Heart left ventricle (tissue), 16 donors: ENCODE data around the gene SSH2. TPM values are rescaled to one million over a fixed set of nuclear protein-coding genes. Genes with fewer than 3 reads are reported as not detected.

Experiments
- ATAC-seq, 4 donors: fragments of 200-7000 bp; cut with Tn5 transposase; one replicate each; pipeline ENCODE4 v1.9.1; 2020 to 2022; ENCODE audit warnings: moderate library complexity in 4 of 4, mild to moderate bottlenecking in 3 of 4, moderate number of reproducible peaks in 1 of 4
- DNase-seq, 5 donors: peaks; one replicate each; pipeline ENCODE4 v3.0.0-alpha.2; 2020
- H3K27ac ChIP-seq, 12 donors: fragments of 200-600 bp; sonication (generic) in 4 of 12; one replicate each; pipeline versions ENCODE4 v1.5.0 to v1.8.0; 2016 to 2022; ENCODE audit warnings: mild to moderate bottlenecking in 2 of 12
- H3K27me3 ChIP-seq, 9 donors: fragments of 200-600 bp; sonication (generic) in 2 of 9; one replicate each; pipeline versions ENCODE4 v1.5.1 to v1.8.0; 2016 to 2022; ENCODE audit warnings: mild to moderate bottlenecking in 3 of 9
- H3K36me3 ChIP-seq, 9 donors: fragments of 200-600 bp; sonication (generic) in 2 of 9; one replicate each; pipeline versions ENCODE4 v1.5.0 to v1.8.0; 2018 to 2022; ENCODE audit warnings: mild to moderate bottlenecking in 2 of 9
- H3K4me1 ChIP-seq, 12 donors: fragments of 200-600 bp; sonication (generic) in 4 of 12; one replicate each; pipeline versions ENCODE4 v1.5.0 to v1.8.0; 2016 to 2022; ENCODE audit warnings: mild to moderate bottlenecking in 3 of 12
- H3K4me3 ChIP-seq, 12 donors: fragments of 200-600 bp; sonication (generic) in 4 of 12; one replicate each; pipeline versions ENCODE4 v1.5.0 to v1.8.0; 2017 to 2022; ENCODE audit warnings: mild to moderate bottlenecking in 9 of 12, moderate library complexity in 4 of 12
- H3K9me3 ChIP-seq, 12 donors: fragments of 200-600 bp; sonication (generic) in 4 of 12; one replicate each; pipeline versions ENCODE4 v1.5.0 to v1.8.0; 2016 to 2022; ENCODE audit warnings: mild to moderate bottlenecking in 1 of 12
- CTCF ChIP-seq, 12 donors: fragments of 200-600 bp; sonication (generic) in 4 of 12; IDR thresholded peaks; one replicate each; pipeline versions ENCODE4 v1.5.0 to v1.8.0; 2018 to 2022; ENCODE audit warnings: antibody characterized with exemption in 12 of 12, mild to moderate bottlenecking in 5 of 12
- POLR2A ChIP-seq, 2 donors: fragments of 450-650 bp; IDR thresholded peaks; one replicate each; pipeline ENCODE4 v1.6.1; 2017; ENCODE audit warnings: antibody characterized with exemption in 2 of 2, mild to moderate bottlenecking in 2 of 2, moderate library complexity in 2 of 2
- WGBS, 4 donors: extraction: QIAGEN DNeasy Blood & Tissue Kit in 2 of 4; methylation state at CpG; one replicate each; pipeline versions ENCODE4 v1.1.5 to v1.1.7; 2013 to 2018; 5-methylcytosine and 5-hydroxymethylcytosine counted together
- intact Hi-C, 10 donors: fragments of 100-400 bp; cut with DNase I; formaldehyde crosslinking; loops; one replicate each; pipeline versions ENCODE4 v1.11.1 to v1.14.2; 2022
- polyA plus RNA-seq, 2 donors: library from polyadenylated mRNA; stranded (reverse); fragments of 200-250 nt; gene quantifications; one replicate each; pipeline ENCODE4 v1.2.3, GENCODE V29; 2013
- total RNA-seq, 9 donors: library from RNA; depleted of rRNA in 2 of 9; stranded (reverse); fragments of >200 nt in 2 of 9; fragmentation: NEBNext Ultra II Directional in 3 of 9; extraction: Animal tissue kit (Norgen Biotek cat#: 25700) in 3 of 9; gene quantifications; one replicate each; pipeline versions ENCODE4 v1.1.0 to v1.2.4, GENCODE V29; 2016 to 2023
- donor health status: ischemic (EF 13 %, LVEDD 7.1; RV severe dilation, severe dysfunction).
- donor health status: healthy with polysubstance abuse.
- donor health status: DM: no; HTN: yes; CAD: no.
- donor health status: DM: no; HTN: no; CAD: no.
- donor health status: ischemic (EF 25% LVEDD 6.9; RV normal size, moderate dysfunction).
- donor health status: ischemic (EF 25% LVEDD 5.7; RV mildly dilated, moderate dysfunction).
- donor health status: healthy.
- donor health status: DM: yes; HTN: yes; CAD: no.
- donor health status: ischemic (EF 35%, LVEDD 5.7; RV mildly dilated, moderate dysfunction).
- donor health status: nonischemic (EF 11% LVEDD 7.7; RV severe dilation, severe dysfunction).
- donor health status: DM: yes; HTN: yes; CAD: no.
- donor health status: PGD.
- donor health status: ischemic (EF 29% LVEDD 5.4; RV normal size, mild dysfunction).
- donor health status: nonischemic (EF 23%, LVEDD 6.1; RV moderate dilation, normal function).

Gene SSH2
- total and polyA plus RNA-seq, 11 donors = 20.8 to 46.7 (median 36.6) TPM

GRCh38 chr17:29614349-29615047, 315.5 kb downstream of the SSH2 start:
- no peaks in the 10 kb centered on the region for H3K9me3 ChIP-seq
- no peak overlapping the region for H3K27ac ChIP-seq
- TF ChIP-seq CTCF (IDR thresholded peaks at IDR 0.05) = no peak
- no peak for TF ChIP-seq POLR2A (IDR thresholded peaks at IDR 0.05)
- peaks cover 0 to 10% (median 0%) of the 10 kb centered on the region in 9 donors for H3K36me3 ChIP-seq
- H3K4me3 ChIP-seq = peak overlapping the region in 1 of 12 donors; percentile 61
- no peaks in the 10 kb centered on the region for H3K27me3 ChIP-seq
- peaks cover 6 to 69% (median 55%) of the 10 kb centered on the region in 12 donors for H3K4me1 ChIP-seq
- DNase-seq (no peak), ATAC-seq (no peak)
- 80 to 94% (median 86%) methylated on average over 16 of the region's 16 CpGs for WGBS, 4 donors
- intact Hi-C loops = loop anchor here in 3 of 10 donors (2.0 to 5.0 kb wide), 4 partner anchors 22 to 163 kb away; partner anchors contain the start of gene ANKRD13B (in 1 of the 3)

GRCh38 chr17:29613856-29614255, 316.2 kb downstream of the SSH2 start:
- ATAC-seq = no peak
- Histone ChIP-seq H3K9me3 (no peaks in the 10 kb centered on the region), H3K4me3 (peak overlapping the region in 11 of 12 donors; percentile 17 to 53 (median 41)), H3K27me3 (no peaks in the 10 kb centered on the region), H3K27ac (peak overlapping the region in 8 of 12 donors; percentile 3 to 66 (median 18)), H3K4me1 (peaks cover 6 to 63% (median 50%) of the 10 kb centered on the region in 12 donors), H3K36me3 (peaks cover 0 to 10% (median 0%) of the 10 kb centered on the region in 9 donors)
- intact Hi-C loops = loop anchor here in 2 of 10 donors (2.0 to 5.0 kb wide), 2 partner anchors 21 to 37 kb away; partner anchors contain the start of gene ANKRD13B (in 1 of the 2)
- TF ChIP-seq POLR2A (IDR thresholded peaks at IDR 0.05) (no peak), CTCF (IDR thresholded peaks at IDR 0.05) (no peak)
- WGBS, 4 donors = 17 to 21% (median 20%) methylated on average over 13 of the region's 13 CpGs
- DNase-seq = peak in 2 of 5 donors; percentile 42 to 58

- Histone ChIP-seq H3K9me3 (no peaks in the 10 kb centered on the region), H3K4me3 (peak overlapping the region in 11 of 12 donors; percentile 17 to 53 (median 41)), H3K27ac (peak overlapping the region in 9 of 12 donors; percentile 3 to 66 (median 42)), H3K36me3 (peaks cover 0 to 10% (median 0%) of the 10 kb centered on the region in 9 donors), H3K27me3 (no peaks in the 10 kb centered on the region), H3K4me1 (peaks cover 6 to 58% (median 45%) of the 10 kb centered on the region in 12 donors)
- intact Hi-C loops = loop anchor here in 1 of 10 donors (5.0 kb wide), 1 partner anchor 36 kb away; no protein-coding TSS in a partner anchor
- peak in 1 of 2 donors; percentile 14 for TF ChIP-seq POLR2A (IDR thresholded peaks at IDR 0.05)
- peak; percentile 82 to 97 (median 92) for TF ChIP-seq CTCF (IDR thresholded peaks at IDR 0.05)
- WGBS, 4 donors = 1 to 3% (median 1%) methylated on average over 15 to 50 of the region's 50 CpGs
- peak; percentile 63 to 81 (median 75) for ATAC-seq
- DNase-seq = peak; percentile 95 to 98 (median 96)
Measured at GRCh38 chr17:29613352-29613837, 316.6 kb downstream of the SSH2 start.
